ENCODE results near the gene CPNE4. TPM values are rescaled to one million over a fixed set of nuclear protein-coding genes. Genes with fewer than 3 reads are reported as not detected.

CPNE4 gene
- total RNA-seq, 4 donors from 2014 or later: 0.79 TPM; not detected in 3

GRCh38 chr3:131568460-131568859 is 466.4 kb downstream of the CPNE4 start:
- ATAC-seq (ENCODE audit: low FRiP score): no peak
- no peak for DNase-seq (ENCODE audit: low spot score)
- no peak for TF ChIP-seq CTCF (IDR thresholded peaks at IDR 0.05)

- DNase-seq (ENCODE audit: low spot score): no peak
- ATAC-seq (ENCODE audit: low FRiP score): no peak
- no peak for TF ChIP-seq CTCF (IDR thresholded peaks at IDR 0.05)
Observed at GRCh38 chr3:131564812-131565211, 470.0 kb downstream of the CPNE4 start.

GRCh38 chr3:131561511-131561910 is 473.3 kb downstream of the CPNE4 start:
- ATAC-seq (ENCODE audit: low FRiP score) (no peak), DNase-seq (ENCODE audit: low spot score) (no peak)
- no peak for TF ChIP-seq CTCF (IDR thresholded peaks at IDR 0.05)

- TF ChIP-seq CTCF (IDR thresholded peaks at IDR 0.05): no peak
- DNase-seq (ENCODE audit: low spot score) (no peak), ATAC-seq (ENCODE audit: low FRiP score) (no peak)
Observed at GRCh38 chr3:131560795-131561194, 474.0 kb downstream of the CPNE4 start.

- TF ChIP-seq CTCF (IDR thresholded peaks at IDR 0.05): no peak
- no peak for DNase-seq (ENCODE audit: low spot score)
- ATAC-seq (ENCODE audit: low FRiP score): no peak
Observed at GRCh38 chr3:131555456-131555855, 479.4 kb downstream of the CPNE4 start.

GRCh38 chr3:131553495-131554247 is 481.1 kb downstream of the CPNE4 start:
- no peak for DNase-seq (ENCODE audit: low spot score)
- TF ChIP-seq CTCF (IDR thresholded peaks at IDR 0.05): no peak
- ATAC-seq (ENCODE audit: low FRiP score): no peak

GRCh38 chr3:131551761-131552160 is 483.1 kb downstream of the CPNE4 start:
- no peak for TF ChIP-seq CTCF (IDR thresholded peaks at IDR 0.05)
- ATAC-seq (ENCODE audit: low FRiP score) (no peak), DNase-seq (ENCODE audit: low spot score) (no peak)
